HCT116 (cell line): ENCODE measurements around the gene SMIM12. TPM values are rescaled to one million over a fixed set of nuclear protein-coding genes. Genes with fewer than 3 reads are reported as not detected.

ENCODE experiments used
- ATAC-seq: fragments of 200-7000 bp; cut with Tn5 transposase; 2 replicates; pipeline ENCODE4 v1.9.1; 2020; ENCODE audit warnings: mild to moderate bottlenecking, moderate library complexity
- BruUV-seq: library from RNA; stranded (reverse); fragments of 400-500 nt; replicated peaks from 2 replicates; lab custom pipeline; 2021; lab: Mats Ljungman, UMichigan
- CTCF ChIA-PET: fragments of 300-600 bp; sonication (Branson Sonifier 250); formaldehyde crosslinking; loops from one replicate; lab custom pipeline; 2021; ENCODE audit warnings: antibody characterized with exemption; lab: Charles Lee
- POLR2A ChIA-PET: fragments of 300-600, 350-600 bp; sonication (Branson Sonifier 250); formaldehyde crosslinking; loops from one replicate; lab custom pipeline; 2021; ENCODE audit warnings: antibody characterized with exemption; lab: Charles Lee
- RAD21 ChIA-PET, 2 experiments: fragments of 300-600 bp; sonication (Branson Sonifier 250); formaldehyde crosslinking; loops; one replicate each; lab custom pipeline; 2023; ENCODE audit warnings: low total read pairs in 2 of 2; ENCODE audit not compliant: uncharacterized antibody in 2 of 2, unreplicated experiment in 2 of 2, low non-redundant PET in 1 of 2; lab: Charles Lee
- DNase-seq: peaks from one replicate; pipeline ENCODE4 v3.0.0-alpha.2; 2010; ENCODE audit warnings: low read depth, low spot score
- H2AFZ ChIP-seq: fragments of 200-600 bp; shearing (Covaris generic), sonication (generic); 2 replicates; pipeline ENCODE4 v1.6.1; 2017; ENCODE audit warnings: low read depth, mixed run types, mixed read lengths, antibody characterized with exemption, low read length; ENCODE audit not compliant: poor library complexity, severe bottlenecking
- H3K27ac ChIP-seq: 2 replicates; pipeline ENCODE4 v1.5.1; 2012; ENCODE audit warnings: low read depth, low read length
- H3K27me3 ChIP-seq: fragments of 200-600 bp; sonication (generic); 2 replicates; pipeline ENCODE4 v1.6.1; 2016; ENCODE audit warnings: mixed run types, low read length, mixed read lengths; ENCODE audit not compliant: insufficient read depth
- H3K36me3 ChIP-seq, 2 experiments: fragments of 200-500 bp in 1 of 2; fragments of 200-600 bp in 1 of 2; sonication (Bioruptor generic) in 1 of 2; sonication (generic) in 1 of 2; 2 replicates each; pipeline versions ENCODE4 v1.5.1 to v1.6.1; 2014 to 2016; ENCODE audit warnings: low read length in 2 of 2, inconsistent platforms in 1 of 2, mixed read lengths in 1 of 2, mixed run types in 1 of 2; ENCODE audit not compliant: insufficient read depth in 2 of 2, control insufficient read depth in 1 of 2
- H3K4me1 ChIP-seq, 2 experiments: fragments of 200-600 bp in 1 of 2; sonication (generic) in 1 of 2; 2 replicates each; pipeline versions ENCODE4 v1.5.1 to v1.6.1; 2012 to 2017; ENCODE audit warnings: low read length in 2 of 2, inconsistent platforms in 1 of 2, mild to moderate bottlenecking in 1 of 2, mixed read lengths in 1 of 2, mixed run types in 1 of 2, moderate library complexity in 1 of 2; ENCODE audit not compliant: insufficient read depth in 2 of 2, control insufficient read depth in 1 of 2
- H3K4me2 ChIP-seq: fragments of 200-600 bp; sonication (generic); 2 replicates; pipeline ENCODE4 v1.6.1; 2017; ENCODE audit warnings: mixed run types, low read length, mixed read lengths
- H3K4me3 ChIP-seq, 2 experiments: fragments of 200-600 bp in 1 of 2; sonication (generic) in 1 of 2; replicated peaks in 1 of 2; 2 replicates each; pipeline ENCODE4 v1.5.1; 2011 to 2016; ENCODE audit warnings: low read length in 2 of 2, control low read depth in 1 of 2, low read depth in 1 of 2, mild to moderate bottlenecking in 1 of 2, mixed read lengths in 1 of 2, mixed run types in 1 of 2
- H3K79me2 ChIP-seq: fragments of 200-600 bp; sonication (generic); 2 replicates; pipeline ENCODE4 v1.6.1; 2017; ENCODE audit warnings: mild to moderate bottlenecking, mixed run types, low read length, moderate library complexity, mixed read lengths; ENCODE audit not compliant: insufficient read depth
- H3K9ac ChIP-seq: fragments of 200-600 bp; sonication (generic); 2 replicates; pipeline ENCODE4 v1.6.1; 2016; ENCODE audit warnings: low read length, mixed read lengths
- H3K9me2 ChIP-seq: fragments of 200-600 bp; sonication (generic), shearing (Covaris generic); 2 replicates; pipeline ENCODE4 v1.6.1; 2017; ENCODE audit warnings: mixed run types, mild to moderate bottlenecking, moderate library complexity; ENCODE audit not compliant: insufficient read depth
- H3K9me3 ChIP-seq, 2 experiments: fragments of 200-500 bp in 1 of 2; fragments of 200-600 bp in 1 of 2; sonication (Bioruptor generic) in 1 of 2; sonication (generic) in 1 of 2; 2 replicates each; pipeline ENCODE4 v1.6.1; 2014 to 2017; ENCODE audit warnings: low read length in 2 of 2, mixed read lengths in 2 of 2, inconsistent platforms in 1 of 2, low read depth in 1 of 2, mild to moderate bottlenecking in 1 of 2, mixed run types in 1 of 2, moderate library complexity in 1 of 2; ENCODE audit not compliant: control insufficient read depth in 1 of 2, insufficient read depth in 1 of 2
- H4K20me1 ChIP-seq: fragments of 200-600 bp; sonication (generic), shearing (Covaris generic); 2 replicates; pipeline ENCODE4 v1.6.1; 2017; ENCODE audit warnings: mixed run types, mild to moderate bottlenecking, moderate library complexity; ENCODE audit not compliant: insufficient read depth
- EZH2phosphoT487 ChIP-seq: fragments of 200-600 bp; IDR thresholded peaks from 2 replicates; pipeline ENCODE4 v1.6.1; 2018; ENCODE audit warnings: antibody characterized with exemption, borderline replicate concordance
- POLR2A ChIP-seq: IDR thresholded peaks from 2 replicates; pipeline ENCODE4 v1.7.0; 2011; ENCODE audit warnings: borderline replicate concordance; ENCODE audit not compliant: insufficient read depth, insufficient read length; ENCODE audit errors: extremely low read depth
- SIN3A ChIP-seq: IDR thresholded peaks from 2 replicates; pipeline ENCODE4 v1.6.1; 2012; ENCODE audit warnings: low read depth
- TCF7L2 ChIP-seq: IDR thresholded peaks from 2 replicates; pipeline ENCODE4 v1.7.0; 2011; ENCODE audit warnings: borderline replicate concordance, inconsistent platforms; ENCODE audit not compliant: insufficient read depth, insufficient read length; ENCODE audit errors: extremely low read depth
- intact Hi-C: fragments of 100-400 bp; cut with micrococcal nuclease; formaldehyde crosslinking; loops from 2 replicates; pipeline ENCODE4 v1.10.0; 2022
- total RNA-seq: library from RNA; stranded (reverse); gene quantifications from one replicate; pipeline ENCODE4 v1.2.1, GENCODE V29; 2021; ENCODE audit not compliant: unreplicated experiment
- TF ChIP-seq, protein P1 (sequence below): IDR thresholded peaks from 2 replicates; pipeline ENCODE4 v1.6.1; 2012; ENCODE audit warnings: low read depth
- TF ChIP-seq, protein P2 (sequence below): IDR thresholded peaks from 2 replicates; pipeline ENCODE4 v1.6.1; 2012

SMIM12 gene
- total RNA-seq, 1 experiment from 2014 or later: 31.3 TPM

DNA sequence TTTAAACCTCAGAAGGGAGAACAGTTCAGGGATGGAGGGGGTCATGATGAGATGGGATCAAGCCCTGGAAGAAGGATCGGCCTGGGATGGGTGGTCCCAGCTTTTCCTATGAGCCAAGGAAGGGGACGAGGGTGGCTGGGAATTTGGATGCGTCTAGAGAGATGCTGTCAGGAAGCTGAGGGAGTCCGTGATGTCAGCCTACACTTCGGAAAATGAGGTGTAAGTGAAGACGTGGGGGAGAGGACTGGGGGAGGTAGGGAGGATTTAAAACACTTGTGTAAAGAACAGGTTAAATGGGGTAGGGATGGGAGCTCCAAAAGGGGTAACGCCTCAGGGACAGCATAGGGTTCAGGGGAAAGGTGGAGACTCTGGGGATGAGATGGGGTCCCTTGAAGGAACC lies 42.4 kb upstream of the SMIM12 start:
- Histone ChIP-seq H4K20me1 (no peaks in the 10 kb centered on the region), H3K9me3 (no peaks in the 10 kb centered on the region), H3K4me2 (no peak overlapping the region), H3K36me3 (no peaks in the 10 kb centered on the region), H2AFZ (no peak overlapping the region), H3K27ac (no peak overlapping the region), H3K9me2 (no peaks in the 10 kb centered on the region), H3K27me3 (peaks cover 34% of the 10 kb centered on the region), H3K4me3 (no peak overlapping the region), H3K9ac (no peak overlapping the region), H3K4me1 (no peaks in the 10 kb centered on the region), H3K79me2 (no peaks in the 10 kb centered on the region)
- no peak for DNase-seq
- CTCF ChIA-PET: no interaction called here
- POLR2A ChIA-PET: no interaction called here
- TF ChIP-seq, protein P1, sequence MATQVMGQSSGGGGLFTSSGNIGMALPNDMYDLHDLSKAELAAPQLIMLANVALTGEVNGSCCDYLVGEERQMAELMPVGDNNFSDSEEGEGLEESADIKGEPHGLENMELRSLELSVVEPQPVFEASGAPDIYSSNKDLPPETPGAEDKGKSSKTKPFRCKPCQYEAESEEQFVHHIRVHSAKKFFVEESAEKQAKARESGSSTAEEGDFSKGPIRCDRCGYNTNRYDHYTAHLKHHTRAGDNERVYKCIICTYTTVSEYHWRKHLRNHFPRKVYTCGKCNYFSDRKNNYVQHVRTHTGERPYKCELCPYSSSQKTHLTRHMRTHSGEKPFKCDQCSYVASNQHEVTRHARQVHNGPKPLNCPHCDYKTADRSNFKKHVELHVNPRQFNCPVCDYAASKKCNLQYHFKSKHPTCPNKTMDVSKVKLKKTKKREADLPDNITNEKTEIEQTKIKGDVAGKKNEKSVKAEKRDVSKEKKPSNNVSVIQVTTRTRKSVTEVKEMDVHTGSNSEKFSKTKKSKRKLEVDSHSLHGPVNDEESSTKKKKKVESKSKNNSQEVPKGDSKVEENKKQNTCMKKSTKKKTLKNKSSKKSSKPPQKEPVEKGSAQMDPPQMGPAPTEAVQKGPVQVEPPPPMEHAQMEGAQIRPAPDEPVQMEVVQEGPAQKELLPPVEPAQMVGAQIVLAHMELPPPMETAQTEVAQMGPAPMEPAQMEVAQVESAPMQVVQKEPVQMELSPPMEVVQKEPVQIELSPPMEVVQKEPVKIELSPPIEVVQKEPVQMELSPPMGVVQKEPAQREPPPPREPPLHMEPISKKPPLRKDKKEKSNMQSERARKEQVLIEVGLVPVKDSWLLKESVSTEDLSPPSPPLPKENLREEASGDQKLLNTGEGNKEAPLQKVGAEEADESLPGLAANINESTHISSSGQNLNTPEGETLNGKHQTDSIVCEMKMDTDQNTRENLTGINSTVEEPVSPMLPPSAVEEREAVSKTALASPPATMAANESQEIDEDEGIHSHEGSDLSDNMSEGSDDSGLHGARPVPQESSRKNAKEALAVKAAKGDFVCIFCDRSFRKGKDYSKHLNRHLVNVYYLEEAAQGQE: no peak
- TF ChIP-seq SIN3A (no peak), TCF7L2 (no peak), EZH2phosphoT487 (no peak), POLR2A (no peak)
- TF ChIP-seq, protein P2, sequence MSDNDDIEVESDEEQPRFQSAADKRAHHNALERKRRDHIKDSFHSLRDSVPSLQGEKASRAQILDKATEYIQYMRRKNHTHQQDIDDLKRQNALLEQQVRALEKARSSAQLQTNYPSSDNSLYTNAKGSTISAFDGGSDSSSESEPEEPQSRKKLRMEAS: no peak
- intact Hi-C loops: no loop called here
- RAD21 ChIA-PET: interaction anchor here in 1 of 2 experiments (0.7 kb wide), 1 partner anchor 12 kb away, joined by 3 read pairs; no protein-coding TSS in a partner anchor
- BruUV-seq: no TSS peak
- no peak for ATAC-seq
